Left lung (tissue), 10 donors: ENCODE measurements around the gene XKR7. TPM values are rescaled to one million over a fixed set of nuclear protein-coding genes. Genes with fewer than 3 reads are reported as not detected.

Experiments
- ATAC-seq: fragments of 200-7000 bp; cut with Tn5 transposase; one replicate; pipeline ENCODE4 v1.9.1; 2020; ENCODE audit warnings: moderate library complexity
- DNase-seq, 4 donors: peaks; one replicate each; pipeline ENCODE4 v3.0.0-alpha.2; 2013 to 2020
- H3K27ac ChIP-seq, 2 donors: fragments of 200-600 bp; sonication (generic) in 1 of 2; one replicate each; pipeline versions ENCODE4 v1.5.0 to v1.8.0; 2020 to 2021
- H3K27me3 ChIP-seq, 2 donors: fragments of 200-600 bp; sonication (generic) in 1 of 2; one replicate each; pipeline versions ENCODE4 v1.5.0 to v1.8.0; 2020 to 2021
- H3K36me3 ChIP-seq, 2 donors: fragments of 200-600 bp; sonication (generic) in 1 of 2; one replicate each; pipeline versions ENCODE4 v1.5.0 to v1.8.0; 2020 to 2021
- H3K4me1 ChIP-seq, 2 donors: fragments of 200-600 bp; one replicate each; pipeline ENCODE4 v1.8.0; 2021
- H3K4me3 ChIP-seq, 2 donors: fragments of 200-600 bp; sonication (generic) in 1 of 2; one replicate each; pipeline versions ENCODE4 v1.5.0 to v1.8.0; 2020 to 2021; ENCODE audit warnings: mild to moderate bottlenecking in 1 of 2
- H3K9me3 ChIP-seq, 2 donors: fragments of 200-600 bp; sonication (generic) in 1 of 2; one replicate each; pipeline versions ENCODE4 v1.5.0 to v1.8.0; 2020 to 2021
- CTCF ChIP-seq, 2 donors: fragments of 200-600 bp; sonication (generic) in 1 of 2; IDR thresholded peaks; one replicate each; pipeline versions ENCODE4 v1.5.0 to v1.8.0; 2021; ENCODE audit warnings: antibody characterized with exemption in 2 of 2
- intact Hi-C, 2 donors: fragments of 100-400 bp; cut with DNase I; formaldehyde crosslinking; loops; one replicate each; pipeline versions ENCODE4 v1.11.2 to v1.14.2; 2022
- polyA plus RNA-seq, 6 donors: library from polyadenylated mRNA; unstranded; fragments of 120-200 nt; gene quantifications; one replicate each; pipeline ENCODE4 v1.2.1, GENCODE V29; 2013; ENCODE audit not compliant: insufficient read length in 6 of 6
- total RNA-seq, 2 donors: library from RNA; stranded (reverse); fragmentation: NEBNext Ultra II Directional; extraction: Animal tissue kit (Norgen Biotek cat#: 25700); gene quantifications; one replicate each; pipeline ENCODE4 v1.2.1, GENCODE V29; 2021
- donor health status: DM: no; HTN: yes; CAD: no.
- donor health status: DM: no; HTN: no; CAD: no.

XKR7 gene
- total and polyA plus RNA-seq, 8 donors: 0.05 to 0.19 (median 0.07) TPM; not detected in 1

- Histone ChIP-seq H3K27ac (no peak overlapping the region), H3K36me3 (peaks cover 0 to 79% of the 10 kb centered on the region in 2 donors), H3K9me3 (no peaks in the 10 kb centered on the region), H3K4me3 (no peak overlapping the region), H3K27me3 (no peaks in the 10 kb centered on the region), H3K4me1 (peaks cover 0 to 4% of the 10 kb centered on the region in 2 donors)
- TF ChIP-seq CTCF (IDR thresholded peaks at IDR 0.05): no peak
- intact Hi-C loops: no loop called here
- ATAC-seq (no peak), DNase-seq (no peak)
These were observed 22.6 kb upstream of the XKR7 start for GRCh38 chr20:31945319-31945718.

DNA sequence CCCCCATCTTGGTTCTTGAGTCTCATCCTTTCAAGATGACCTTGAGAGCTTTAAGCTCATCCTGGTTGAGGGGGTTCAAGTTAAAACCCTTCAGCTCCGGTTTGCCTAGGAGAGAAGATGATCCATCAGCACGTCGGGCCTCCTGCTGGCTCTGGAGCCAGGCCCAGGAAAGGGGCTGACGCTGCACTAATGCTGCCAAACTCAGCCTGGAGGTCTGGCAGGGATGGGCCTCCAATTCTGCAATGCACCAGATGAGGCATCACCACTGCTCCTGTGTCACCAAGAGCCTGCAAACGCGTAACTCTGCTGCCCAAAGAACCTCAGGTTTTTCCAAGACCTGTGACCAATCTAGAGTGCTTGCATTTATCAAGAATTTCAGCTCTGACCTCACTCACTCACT lies 22.2 kb upstream of the XKR7 start:
- H3K4me3 ChIP-seq: no peak overlapping the region
- TF ChIP-seq CTCF (IDR thresholded peaks at IDR 0.05): no peak
- H3K36me3 ChIP-seq: peaks cover 0 to 79% of the 10 kb centered on the region in 2 donors
- peaks cover 3 to 8% of the 10 kb centered on the region in 2 donors for H3K4me1 ChIP-seq
- H3K9me3 ChIP-seq: no peaks in the 10 kb centered on the region
- peak in 1 of 4 donors; percentile 20 for DNase-seq
- intact Hi-C loops: no loop called here
- no peaks in the 10 kb centered on the region for H3K27me3 ChIP-seq
- no peak for ATAC-seq
- no peak overlapping the region for H3K27ac ChIP-seq

GRCh38 chr20:31948008-31948407 lies 19.9 kb upstream of the XKR7 start:
- ATAC-seq: no peak

DNA sequence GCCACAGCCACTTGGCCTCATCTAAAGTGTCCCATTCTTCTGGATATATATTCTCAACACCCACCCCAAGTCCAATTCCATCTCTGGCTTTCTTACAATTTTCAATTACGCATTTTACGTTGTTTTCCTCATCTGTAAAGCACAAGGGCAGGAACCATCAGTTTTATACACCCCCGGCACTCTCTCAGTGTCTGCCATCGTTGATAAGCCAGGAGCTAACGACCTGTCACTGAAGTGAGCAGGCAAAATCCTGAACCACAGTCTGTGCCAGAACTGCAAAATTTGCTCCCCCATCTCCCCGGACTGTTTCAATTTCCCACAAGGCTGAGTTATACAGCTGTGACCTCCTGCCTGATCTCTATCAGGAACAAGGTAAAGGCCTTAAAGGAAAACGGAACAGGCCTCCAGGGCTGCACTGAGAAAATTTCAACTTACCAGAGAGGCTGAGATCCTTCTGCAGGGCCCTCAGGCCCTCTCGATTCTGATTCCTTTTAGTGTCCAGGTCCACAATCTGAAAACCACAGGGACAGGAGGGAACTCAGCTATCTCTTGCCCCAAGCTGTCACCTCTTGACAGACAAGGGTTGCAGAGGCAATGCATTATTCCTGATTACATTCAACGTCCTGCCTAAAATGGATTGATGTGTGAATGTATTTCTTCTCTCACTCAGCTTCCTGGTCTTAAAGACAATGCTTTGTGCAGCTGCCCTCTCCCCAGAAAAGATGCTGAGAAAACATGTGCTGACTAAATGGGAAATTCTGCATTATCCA lies 17.9 kb upstream of the XKR7 start:
- TF ChIP-seq CTCF (IDR thresholded peaks at IDR 0.05): no peak
- no peak for ATAC-seq

More at GRCh38 chr20:31948008-31948407, 19.9 kb upstream of the XKR7 start:
- Histone ChIP-seq H3K4me1 (peaks cover 8 to 19% of the 10 kb centered on the region in 2 donors), H3K9me3 (no peaks in the 10 kb centered on the region), H3K27me3 (no peaks in the 10 kb centered on the region), H3K36me3 (peaks cover 0 to 67% of the 10 kb centered on the region in 2 donors), H3K27ac (no peak overlapping the region), H3K4me3 (no peak overlapping the region)
- no peak for DNase-seq
- intact Hi-C loops: no loop called here
- no peak for TF ChIP-seq CTCF (IDR thresholded peaks at IDR 0.05)

DNA sequence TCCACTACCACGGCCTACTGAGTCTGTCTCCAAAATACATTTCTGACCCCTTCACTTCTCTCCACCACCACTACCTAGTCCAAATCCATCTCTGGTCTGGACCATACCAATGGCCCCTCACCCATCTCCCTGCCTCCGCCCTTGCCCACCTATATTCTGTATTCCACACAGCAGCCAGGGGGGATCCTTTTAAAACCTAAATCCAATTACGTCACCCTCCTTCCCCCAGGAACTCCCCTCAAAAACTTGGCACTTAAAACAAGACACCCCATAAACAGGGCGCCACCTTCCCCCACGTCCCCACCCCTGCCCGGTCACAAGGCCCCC lies 16.8 kb upstream of the XKR7 start:
- DNase-seq (no peak), ATAC-seq (no peak)
- Histone ChIP-seq H3K9me3 (no peaks in the 10 kb centered on the region), H3K27me3 (peaks cover 0 to 15% of the 10 kb centered on the region in 2 donors), H3K27ac (peak overlapping the region in 1 of 2 donors; percentile 73), H3K36me3 (peaks cover 0 to 35% of the 10 kb centered on the region in 2 donors), H3K4me1 (peaks cover 8 to 19% of the 10 kb centered on the region in 2 donors), H3K4me3 (peak overlapping the region; percentile 94 to 100)
- TF ChIP-seq CTCF (IDR thresholded peaks at IDR 0.05): no peak
- intact Hi-C loops: loop anchor here in 1 of 2 donors (5.0 kb wide), 1 partner anchor 99 kb away; no protein-coding TSS in a partner anchor

More for the DNA sequence above, 17.9 kb upstream of the XKR7 start:
- peaks cover 0 to 4% of the 10 kb centered on the region in 2 donors for H3K27me3 ChIP-seq
- H3K27ac ChIP-seq: no peak overlapping the region
- peak overlapping the region in 1 of 2 donors; percentile 94 for H3K4me3 ChIP-seq
- no peaks in the 10 kb centered on the region for H3K9me3 ChIP-seq
- intact Hi-C loops: loop anchor here in 1 of 2 donors (5.0 kb wide), 1 partner anchor 98 kb away; no protein-coding TSS in a partner anchor
- no peak for DNase-seq
- peaks cover 0 to 46% of the 10 kb centered on the region in 2 donors for H3K36me3 ChIP-seq
- peaks cover 8 to 19% of the 10 kb centered on the region in 2 donors for H3K4me1 ChIP-seq
